Smooth muscle cell (in vitro differentiated cells): ENCODE measurements around the gene URGCP. TPM values are rescaled to one million over a fixed set of nuclear protein-coding genes. Genes with fewer than 3 reads are reported as not detected.

Experiments
- DNase-seq: peaks from one replicate; lab custom pipeline; 2025; ENCODE audit not compliant: unreplicated experiment; lab: John Stamatoyannopoulos, UW
- H2AFZ ChIP-seq: fragments of 200-600 bp; sonication (generic); 2 replicates; pipeline ENCODE4 v1.6.0; 2016; ENCODE audit warnings: antibody characterized with exemption, low read depth, mild to moderate bottlenecking
- H3F3A ChIP-seq: fragments of 200-600 bp; sonication (generic); 2 replicates; pipeline ENCODE4 v1.6.0; 2017; ENCODE audit warnings: antibody characterized with exemption, low read depth
- H3K27ac ChIP-seq: fragments of 200-600 bp; sonication (generic); 2 replicates; pipeline ENCODE4 v1.5.1; 2016; ENCODE audit warnings: low read depth, mild to moderate bottlenecking
- H3K27me3 ChIP-seq: fragments of 200-600 bp; sonication (generic); 2 replicates; pipeline ENCODE4 v1.6.1; 2016; ENCODE audit warnings: low read depth, mild to moderate bottlenecking
- H3K36me3 ChIP-seq: fragments of 200-600 bp; sonication (generic); 2 replicates; pipeline ENCODE4 v1.5.1; 2016; ENCODE audit warnings: low read depth
- H3K4me1 ChIP-seq: fragments of 200-600 bp; sonication (generic); 2 replicates; pipeline ENCODE4 v1.5.1; 2016; ENCODE audit warnings: low read depth
- H3K4me2 ChIP-seq: fragments of 200-600 bp; sonication (generic); 2 replicates; pipeline ENCODE4 v1.6.0; 2016; ENCODE audit warnings: mild to moderate bottlenecking
- H3K4me3 ChIP-seq: fragments of 200-600 bp; sonication (generic); 2 replicates; pipeline ENCODE4 v1.5.1; 2016; ENCODE audit warnings: mild to moderate bottlenecking
- H3K79me2 ChIP-seq: fragments of 200-600 bp; sonication (generic); 2 replicates; pipeline ENCODE4 v1.6.0; 2016; ENCODE audit warnings: low read depth, mild to moderate bottlenecking
- H3K9ac ChIP-seq: fragments of 200-600 bp; sonication (generic); 2 replicates; pipeline ENCODE4 v1.6.0; 2016; ENCODE audit warnings: low read depth
- H3K9me3 ChIP-seq: fragments of 200-600 bp; sonication (generic); replicated peaks from 2 replicates; pipeline ENCODE4 v1.5.1; 2016; ENCODE audit warnings: low read depth
- H4K20me1 ChIP-seq: fragments of 200-600 bp; sonication (generic); 2 replicates; pipeline ENCODE4 v1.6.0; 2016; ENCODE audit warnings: low read depth
- WGBS: methylation state at CpG from one replicate; pipeline ENCODE4 v1.1.7; 2016; ENCODE audit warnings: low lambda C conversion rate; 5-methylcytosine and 5-hydroxymethylcytosine counted together
- polyA plus RNA-seq: library from polyadenylated mRNA; unstranded; fragments of >200 nt; fragmentation: Nextera tagmentation; extraction: Ambion mirVana; gene quantifications from 2 replicates; pipeline ENCODE4 v1.2.1, GENCODE V29; 2016
- total RNA-seq: library from RNA; depleted of rRNA; stranded (reverse); fragments of >200 nt; gene quantifications from 2 replicates; pipeline ENCODE4 v1.2.3, GENCODE V29; 2014
- TF ChIP-seq, protein P1 (sequence below): fragments of 200-600 bp; sonication (generic); IDR thresholded peaks from 2 replicates; pipeline ENCODE4 v1.5.1; 2017; ENCODE audit warnings: borderline replicate concordance, mild to moderate bottlenecking, antibody characterized with exemption; ENCODE audit not compliant: insufficient read depth, poor library complexity, severe bottlenecking

URGCP gene
- total and polyA plus RNA-seq, 2 experiments from 2014 or later: 20.4 to 24.8 TPM

DNA sequence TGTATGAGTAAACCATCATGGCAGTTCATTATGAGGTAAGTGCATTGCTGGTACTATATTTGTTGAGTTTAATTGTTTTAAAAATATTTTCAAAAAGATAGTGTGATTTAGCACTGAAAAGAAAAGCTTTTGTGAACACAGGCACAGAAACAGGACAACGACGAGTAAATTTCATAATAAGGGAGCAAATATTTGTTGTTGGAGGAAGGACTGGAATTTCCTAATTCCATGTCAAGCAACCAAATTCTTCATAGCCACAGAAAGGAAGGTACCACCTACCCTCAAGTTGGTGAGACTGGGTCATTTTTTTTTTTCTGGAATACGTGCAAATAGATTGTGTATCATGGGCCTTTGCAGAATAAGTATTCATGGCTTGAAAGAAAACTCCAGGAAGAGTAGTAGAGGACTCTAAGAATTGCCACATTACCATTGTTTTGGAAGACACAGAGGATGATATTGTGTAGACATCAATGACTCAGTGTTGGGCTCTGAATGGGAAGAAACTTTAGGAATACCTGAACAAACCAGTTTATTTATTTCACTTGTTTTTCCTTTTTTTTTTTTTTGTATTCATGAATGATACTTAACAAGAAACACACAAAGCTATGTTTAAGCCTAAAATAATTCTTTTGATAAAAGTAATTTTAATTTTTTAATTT is 27.6 kb upstream of the URGCP start:
- TF ChIP-seq, protein P1, sequence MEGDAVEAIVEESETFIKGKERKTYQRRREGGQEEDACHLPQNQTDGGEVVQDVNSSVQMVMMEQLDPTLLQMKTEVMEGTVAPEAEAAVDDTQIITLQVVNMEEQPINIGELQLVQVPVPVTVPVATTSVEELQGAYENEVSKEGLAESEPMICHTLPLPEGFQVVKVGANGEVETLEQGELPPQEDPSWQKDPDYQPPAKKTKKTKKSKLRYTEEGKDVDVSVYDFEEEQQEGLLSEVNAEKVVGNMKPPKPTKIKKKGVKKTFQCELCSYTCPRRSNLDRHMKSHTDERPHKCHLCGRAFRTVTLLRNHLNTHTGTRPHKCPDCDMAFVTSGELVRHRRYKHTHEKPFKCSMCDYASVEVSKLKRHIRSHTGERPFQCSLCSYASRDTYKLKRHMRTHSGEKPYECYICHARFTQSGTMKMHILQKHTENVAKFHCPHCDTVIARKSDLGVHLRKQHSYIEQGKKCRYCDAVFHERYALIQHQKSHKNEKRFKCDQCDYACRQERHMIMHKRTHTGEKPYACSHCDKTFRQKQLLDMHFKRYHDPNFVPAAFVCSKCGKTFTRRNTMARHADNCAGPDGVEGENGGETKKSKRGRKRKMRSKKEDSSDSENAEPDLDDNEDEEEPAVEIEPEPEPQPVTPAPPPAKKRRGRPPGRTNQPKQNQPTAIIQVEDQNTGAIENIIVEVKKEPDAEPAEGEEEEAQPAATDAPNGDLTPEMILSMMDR: no peak
- no peaks in the 10 kb centered on the region for H3K9me3 ChIP-seq
- H3K4me2 ChIP-seq: no peak overlapping the region

DNA sequence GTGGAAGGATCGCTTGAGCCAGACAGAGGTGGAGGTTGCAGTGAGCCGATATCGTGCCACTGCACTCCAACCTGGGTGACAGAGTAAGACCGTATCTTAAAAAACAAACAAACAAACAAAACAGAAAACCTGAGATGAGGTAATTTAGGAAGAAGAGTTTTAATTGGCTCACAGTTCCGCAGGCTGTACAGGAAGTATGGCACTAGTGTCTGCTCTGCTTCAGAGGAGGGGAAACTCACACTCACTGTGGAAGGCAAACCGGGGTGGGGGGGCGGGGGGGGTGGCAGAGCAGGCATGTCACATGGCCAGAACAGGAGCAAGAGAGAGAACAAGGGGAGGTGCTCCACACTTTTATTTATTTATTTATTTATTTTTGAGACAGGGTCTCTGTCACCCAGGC is 24.9 kb upstream of the URGCP start:
- H3K4me2 ChIP-seq: no peak overlapping the region
- H3K36me3 ChIP-seq: no peaks in the 10 kb centered on the region
- 83% methylated on average over 7 of the region's 7 CpGs for WGBS
- no peaks in the 10 kb centered on the region for H3K9me3 ChIP-seq
- peaks cover 3% of the 10 kb centered on the region for H3K4me1 ChIP-seq
- DNase-seq: no peak
- no peak overlapping the region for H2AFZ ChIP-seq
- H3K27ac ChIP-seq: no peak overlapping the region
- no peaks in the 10 kb centered on the region for H3K79me2 ChIP-seq
- H3K9ac ChIP-seq: no peak overlapping the region
- H4K20me1 ChIP-seq: no peaks in the 10 kb centered on the region
- H3F3A ChIP-seq: peaks cover 6% of the 10 kb centered on the region
- H3K27me3 ChIP-seq: no peaks in the 10 kb centered on the region
- H3K4me3 ChIP-seq: no peak overlapping the region
- TF ChIP-seq, protein P1: no peak

More for the DNA sequence above, 27.6 kb upstream of the URGCP start:
- Histone ChIP-seq H3K27ac (no peak overlapping the region), H3K4me1 (no peaks in the 10 kb centered on the region), H4K20me1 (no peaks in the 10 kb centered on the region), H3K79me2 (no peaks in the 10 kb centered on the region), H3K36me3 (no peaks in the 10 kb centered on the region), H3K27me3 (no peaks in the 10 kb centered on the region), H3K9ac (no peak overlapping the region), H2AFZ (no peak overlapping the region), H3K4me3 (no peak overlapping the region), H3F3A (no peaks in the 10 kb centered on the region)
- 96% methylated on average over 3 of the region's 3 CpGs for WGBS
- DNase-seq: no peak

DNA sequence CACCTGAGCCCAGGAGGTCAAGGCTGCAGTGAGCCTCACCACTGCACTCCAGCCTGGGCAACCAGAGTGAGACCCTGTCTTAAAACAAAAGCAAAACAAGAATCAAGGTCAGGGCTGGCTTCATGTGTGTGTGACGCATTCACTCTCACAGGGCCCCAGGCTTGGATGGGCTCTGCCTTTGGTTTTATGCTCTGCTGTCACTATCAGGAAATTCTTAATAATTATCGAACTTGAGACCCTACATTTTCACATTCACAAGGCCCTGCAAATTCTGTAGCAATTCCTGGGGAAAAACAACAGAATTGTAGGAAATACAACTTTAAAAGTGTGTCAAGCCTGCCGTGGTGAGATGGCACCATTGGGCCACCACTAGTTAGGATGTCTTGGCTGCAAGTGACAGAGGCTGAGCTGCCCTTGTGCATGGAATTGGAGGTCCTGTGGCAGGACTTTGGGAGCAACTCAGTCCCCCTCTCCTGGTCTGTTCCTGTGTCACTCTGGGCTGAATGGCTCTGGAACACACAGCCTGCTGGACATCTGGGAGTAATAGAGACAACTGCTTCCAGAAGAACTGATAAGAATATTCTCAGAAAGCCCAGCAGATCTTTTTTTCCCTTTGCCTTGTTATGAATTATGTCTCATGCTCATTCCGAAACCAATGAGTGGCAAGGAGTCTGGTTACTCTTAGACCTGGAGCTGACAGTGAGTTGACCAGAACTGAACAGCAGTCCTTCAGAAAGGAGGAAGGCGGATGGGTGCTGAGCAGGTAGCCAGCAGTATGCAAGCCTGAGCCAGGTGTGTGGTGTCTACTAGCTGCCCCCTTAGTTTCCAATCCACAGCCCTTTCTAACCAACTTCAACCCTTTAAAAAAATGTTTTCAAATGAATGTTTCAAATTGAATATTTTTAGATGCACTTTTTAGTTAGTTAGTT is 23.4 kb upstream of the URGCP start:
- peaks cover 6% of the 10 kb centered on the region for H3F3A ChIP-seq
- WGBS: 89% methylated on average over 5 of the region's 5 CpGs
- H3K36me3 ChIP-seq: no peaks in the 10 kb centered on the region
- DNase-seq: no peak
- TF ChIP-seq, protein P1: no peak
- no peaks in the 10 kb centered on the region for H3K79me2 ChIP-seq
- H3K4me1 ChIP-seq: peaks cover 10% of the 10 kb centered on the region
- no peaks in the 10 kb centered on the region for H4K20me1 ChIP-seq
- no peak overlapping the region for H3K9ac ChIP-seq
- no peak overlapping the region for H3K27ac ChIP-seq
- no peak overlapping the region for H2AFZ ChIP-seq
- no peak overlapping the region for H3K4me3 ChIP-seq
- no peaks in the 10 kb centered on the region for H3K9me3 ChIP-seq
- H3K27me3 ChIP-seq: no peaks in the 10 kb centered on the region
- H3K4me2 ChIP-seq: no peak overlapping the region
